GM23248 (cell line): ENCODE measurements around the gene RBFOX2. TPM values are rescaled to one million over a fixed set of nuclear protein-coding genes. Genes with fewer than 3 reads are reported as not detected.
"Not testable (repeated sequence)": the region's sequence is repeated elsewhere in the genome, so short reads cannot be mapped to it uniquely, and the experiment has no call there.

Source experiments
- DNase-seq: peaks from one replicate; pipeline ENCODE4 v3.0.0-alpha.2; 2015
- H2AFZ ChIP-seq: fragments of 200-600 bp; sonication (generic); 2 replicates; pipeline ENCODE4 v1.6.1; 2016; ENCODE audit warnings: antibody characterized with exemption
- H3F3A ChIP-seq: fragments of 200-600 bp; sonication (generic); 2 replicates; pipeline ENCODE4 v1.6.1; 2016; ENCODE audit warnings: mild to moderate bottlenecking, antibody characterized with exemption, mixed run types; ENCODE audit not compliant: insufficient read depth
- H3K27ac ChIP-seq: fragments of 200-600 bp; sonication (generic); 2 replicates; pipeline ENCODE4 v1.5.1; 2016; ENCODE audit warnings: mild to moderate bottlenecking
- H3K27me3 ChIP-seq: fragments of 200-600 bp; sonication (generic); replicated peaks from 2 replicates; pipeline ENCODE4 v1.6.1; 2016; ENCODE audit warnings: mild to moderate bottlenecking; ENCODE audit not compliant: insufficient read depth
- H3K36me3 ChIP-seq: fragments of 200-600 bp; sonication (generic); 2 replicates; pipeline ENCODE4 v1.6.1; 2016; ENCODE audit warnings: low read depth, mild to moderate bottlenecking
- H3K4me1 ChIP-seq: fragments of 200-600 bp; sonication (generic); 2 replicates; pipeline ENCODE4 v1.6.1; 2016; ENCODE audit warnings: mild to moderate bottlenecking; ENCODE audit not compliant: insufficient read depth
- H3K4me2 ChIP-seq: fragments of 200-600 bp; sonication (generic); one replicate; pipeline ENCODE4 v1.6.1; 2016; ENCODE audit warnings: mild to moderate bottlenecking; ENCODE audit not compliant: unreplicated experiment
- H3K4me3 ChIP-seq: fragments of 200-600 bp; sonication (generic); 2 replicates; pipeline ENCODE4 v1.5.1; 2016; ENCODE audit warnings: mild to moderate bottlenecking
- H3K79me2 ChIP-seq: fragments of 200-600 bp; sonication (generic); 2 replicates; pipeline ENCODE4 v1.6.1; 2016; ENCODE audit warnings: mild to moderate bottlenecking; ENCODE audit not compliant: insufficient read depth
- H3K9ac ChIP-seq: fragments of 200-600 bp; sonication (generic); 2 replicates; pipeline ENCODE4 v1.6.1; 2016; ENCODE audit warnings: mild to moderate bottlenecking
- H3K9me2 ChIP-seq: fragments of 200-600 bp; sonication (generic); 2 replicates; pipeline ENCODE4 v1.6.1; 2016; ENCODE audit warnings: mixed run types, mild to moderate bottlenecking, moderate library complexity; ENCODE audit not compliant: insufficient read depth
- H3K9me3 ChIP-seq: fragments of 200-600 bp; sonication (generic); one replicate; pipeline ENCODE4 v1.6.1; 2017; ENCODE audit warnings: low read depth
- H4K20me1 ChIP-seq: fragments of 200-600 bp; sonication (generic); 2 replicates; pipeline ENCODE4 v1.6.0; 2016; ENCODE audit not compliant: insufficient read depth
- EZH2 ChIP-seq: fragments of 200-600 bp; sonication (generic); IDR thresholded peaks from 2 replicates; pipeline ENCODE4 v1.6.1; 2018; ENCODE audit warnings: antibody characterized with exemption, mild to moderate bottlenecking; ENCODE audit not compliant: insufficient read depth, poor library complexity, severe bottlenecking
- EZH2phosphoT487 ChIP-seq: fragments of 200-600 bp; sonication (generic); IDR thresholded peaks from 2 replicates; pipeline ENCODE4 v1.6.1; 2018; ENCODE audit warnings: antibody characterized with exemption, moderate library complexity, mild to moderate bottlenecking, low read depth; ENCODE audit not compliant: insufficient read depth
- WGBS, 2 experiments: methylation state at CpG; one replicate each; pipeline ENCODE4 v1.1.6; 2015 to 2017; ENCODE audit warnings: low lambda C conversion rate in 2 of 2, low coverage in 1 of 2; ENCODE audit errors: missing lambda C conversion rate in 2 of 2; 5-methylcytosine and 5-hydroxymethylcytosine counted together
- in situ Hi-C: fragments of 300-500 bp; cut with MboI; formaldehyde crosslinking; loops from 2 replicates; pipeline ENCODE4 v1.15.0; 2020
- polyA plus RNA-seq: library from polyadenylated mRNA; unstranded; fragments of >200 nt; fragmentation: Nextera tagmentation; extraction: Ambion mirVana; gene quantifications from 2 replicates; pipeline ENCODE4 v1.2.1, GENCODE V29; 2016
- total RNA-seq: library from RNA; depleted of rRNA; stranded (reverse); fragments of >200 nt; shearing (Covaris generic); gene quantifications from 2 replicates; pipeline ENCODE4 v1.2.3, GENCODE V29; 2014

The RBFOX2 gene
- total and polyA plus RNA-seq, 2 experiments from 2014 or later = 127 to 136 TPM

DNA sequence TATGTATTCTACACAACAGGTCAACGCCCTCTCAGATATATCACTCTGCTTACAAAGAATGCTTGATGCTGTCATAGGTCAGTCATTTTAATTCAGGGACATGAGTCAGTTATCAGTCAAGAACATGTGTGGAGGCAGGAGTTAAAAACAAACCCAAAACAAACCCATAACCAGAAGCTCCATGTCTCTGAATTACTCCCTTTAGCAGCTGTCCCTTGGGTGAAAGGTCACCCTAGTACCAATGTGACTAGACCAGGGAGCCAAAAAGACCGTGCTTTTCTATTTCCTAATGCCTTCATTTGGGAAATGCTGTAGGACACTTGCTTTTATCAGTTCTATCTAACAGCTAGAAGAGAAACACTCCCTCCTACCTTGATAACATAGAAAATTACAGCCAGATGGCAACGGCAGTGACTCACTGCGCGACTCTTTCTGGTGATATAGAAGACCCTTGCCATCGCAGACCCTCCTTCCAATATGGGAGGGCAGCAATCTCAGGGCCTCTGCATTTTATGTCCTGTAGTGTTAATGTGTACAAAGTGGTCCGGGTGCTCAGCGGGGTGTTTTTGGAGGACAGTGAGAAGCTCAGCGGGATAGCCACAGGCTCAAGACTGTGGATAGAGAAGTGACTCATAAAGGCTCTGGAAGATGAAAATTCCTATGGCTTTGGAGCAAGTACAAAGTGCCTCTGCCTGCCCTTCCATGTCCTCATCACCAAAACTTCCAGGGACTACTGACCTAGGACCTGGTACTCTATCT, 286.1 kb downstream of the RBFOX2 start:
- peak overlapping the region; percentile 95 for H3K27ac ChIP-seq
- TF ChIP-seq EZH2 (no peak), EZH2phosphoT487 (0 out of 2 replicates have a peak, but pooled peaks have one; percentile 2)
- H3K4me1 ChIP-seq = peaks cover 46% of the 10 kb centered on the region
- peak overlapping the region; percentile 39 for H3K4me3 ChIP-seq
- peak; percentile 92 for DNase-seq
- H3K4me2 ChIP-seq = peak overlapping the region; percentile 79
- H3K9me2 ChIP-seq = no peaks in the 10 kb centered on the region
- peak overlapping the region; percentile 75 for H3K9ac ChIP-seq
- WGBS, 2 experiments = 23 to 32% methylated on average over 9 of the region's 9 CpGs
- peaks cover 69% of the 10 kb centered on the region for H3F3A ChIP-seq
- H3K9me3 ChIP-seq = no peaks in the 10 kb centered on the region
- no peak overlapping the region for H2AFZ ChIP-seq
- no peaks in the 10 kb centered on the region for H3K27me3 ChIP-seq
- in situ Hi-C loops = no loop called here
- no peaks in the 10 kb centered on the region for H4K20me1 ChIP-seq
- H3K79me2 ChIP-seq = peaks cover 19% of the 10 kb centered on the region
- H3K36me3 ChIP-seq = peaks cover 30% of the 10 kb centered on the region

DNA sequence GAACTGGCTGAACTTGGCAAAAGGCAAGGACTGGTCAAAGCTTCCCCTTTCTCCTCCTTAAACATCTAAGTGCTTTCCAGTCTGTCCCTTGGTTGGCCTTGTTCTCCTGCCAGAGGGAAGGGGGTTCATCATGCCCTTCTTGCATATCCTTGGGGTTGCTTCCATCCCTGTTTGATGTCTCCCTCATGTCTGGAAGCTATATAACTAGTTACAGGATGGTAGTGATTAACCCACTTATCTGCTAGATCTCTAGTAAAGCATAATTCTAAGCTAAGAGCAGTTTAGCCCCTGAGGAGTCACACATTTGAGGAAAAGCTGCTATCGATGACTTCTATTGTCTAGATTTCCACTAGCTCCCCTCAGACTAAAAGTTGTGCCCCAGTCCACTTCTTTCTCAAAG, 288.0 kb downstream of the RBFOX2 start:
- in situ Hi-C loops = no loop called here
- WGBS, 2 experiments = 50 to 67% methylated on average over 1 of the region's 1 CpG
- no peaks in the 10 kb centered on the region for H4K20me1 ChIP-seq

DNA sequence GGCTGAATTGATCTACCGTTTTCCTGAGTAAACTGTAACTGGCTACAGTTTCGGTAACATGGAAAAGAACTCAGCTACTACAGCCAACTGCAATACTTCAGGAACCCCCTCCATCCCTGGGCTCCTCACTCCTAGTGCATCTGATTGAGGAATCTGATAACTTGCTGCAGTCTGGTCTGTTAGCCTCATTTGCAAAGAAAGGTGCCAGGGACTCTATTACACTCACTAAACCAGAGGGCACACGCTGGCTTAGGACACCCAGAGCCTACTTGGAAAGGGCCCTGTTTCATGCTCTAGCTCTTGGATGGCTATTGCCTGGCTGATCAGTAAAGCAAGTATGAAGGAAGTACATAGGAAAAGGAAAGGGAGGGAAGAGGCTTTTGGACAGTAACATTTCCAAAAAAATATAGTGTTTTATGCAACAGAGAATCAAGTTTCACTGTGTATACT, 288.7 kb downstream of the RBFOX2 start:
- H3K27ac ChIP-seq = no peak overlapping the region

More for the DNA sequence above, 288.0 kb downstream of the RBFOX2 start:
- Histone ChIP-seq H3K9ac (no peak overlapping the region), H3K4me3 (no peak overlapping the region), H3K9me3 (no peaks in the 10 kb centered on the region), H3K9me2 (no peaks in the 10 kb centered on the region), H3K4me2 (no peak overlapping the region), H3K4me1 (peaks cover 36% of the 10 kb centered on the region), H3K36me3 (peaks cover 24% of the 10 kb centered on the region), H3F3A (peaks cover 57% of the 10 kb centered on the region), H3K27me3 (no peaks in the 10 kb centered on the region), H3K79me2 (peaks cover 6% of the 10 kb centered on the region; the same call in 1 of the 2 replicates), H3K27ac (peak overlapping the region; percentile 95; the same call in 1 of the 2 replicates), H2AFZ (no peak overlapping the region)
- DNase-seq = peak; percentile 15
- TF ChIP-seq EZH2 = no peak
- TF ChIP-seq EZH2phosphoT487 = no peak

DNA sequence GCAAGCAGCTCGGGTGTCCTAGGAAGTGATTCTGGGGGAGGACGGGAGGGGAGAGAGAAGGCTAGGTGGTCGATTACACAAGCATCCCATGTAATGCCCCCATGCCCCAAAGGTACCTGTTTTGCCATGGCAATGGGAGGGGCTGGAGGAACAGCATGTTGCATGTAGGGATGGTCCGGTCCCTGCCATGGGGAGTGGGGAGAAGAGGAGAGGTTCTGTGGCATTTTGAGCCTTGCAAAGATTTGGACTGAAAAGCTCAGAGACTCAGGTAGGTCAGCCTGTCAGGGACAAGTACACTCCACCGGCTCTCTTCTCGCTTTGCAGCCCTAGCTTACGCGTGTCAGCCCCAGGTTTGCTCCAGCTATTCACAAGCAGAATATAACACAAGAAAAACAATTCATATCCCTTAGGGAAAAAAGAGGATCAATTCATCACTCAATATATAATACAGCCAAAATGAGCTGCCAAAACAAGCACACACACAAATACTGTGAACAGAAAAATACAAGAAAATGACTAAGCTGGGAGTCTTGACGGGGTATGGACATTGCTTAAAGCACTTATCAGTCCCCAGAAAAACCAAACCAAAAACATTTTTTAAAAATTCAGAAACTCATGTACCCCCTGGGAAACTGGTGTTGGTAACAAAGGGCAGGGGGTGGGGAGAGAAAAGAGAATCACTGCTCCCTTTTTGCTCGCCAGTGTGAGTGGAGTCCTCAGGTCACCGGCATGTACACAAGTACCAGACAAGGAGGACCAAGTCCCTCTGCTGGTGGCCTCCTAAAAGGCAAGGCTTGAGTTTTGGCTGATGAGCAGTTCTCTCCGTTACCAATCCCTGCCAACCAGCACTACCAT, 289.3 kb downstream of the RBFOX2 start:
- Histone ChIP-seq H3F3A (peaks cover 43% of the 10 kb centered on the region), H3K4me3 (no peak overlapping the region), H3K9me3 (no peaks in the 10 kb centered on the region), H2AFZ (no peak overlapping the region), H3K4me1 (peaks cover 36% of the 10 kb centered on the region), H3K36me3 (peaks cover 17% of the 10 kb centered on the region), H3K27ac (no peak overlapping the region), H3K79me2 (no peaks in the 10 kb centered on the region; the same call in 1 of the 2 replicates), H3K4me2 (no peak overlapping the region), H3K9ac (no peak overlapping the region), H4K20me1 (no peaks in the 10 kb centered on the region), H3K9me2 (no peaks in the 10 kb centered on the region), H3K27me3 (no peaks in the 10 kb centered on the region)
- no peak for TF ChIP-seq EZH2
- TF ChIP-seq EZH2phosphoT487 = no peak
- 88 to 89% methylated on average over 12 of the region's 12 CpGs for WGBS, 2 experiments
- in situ Hi-C loops = no loop called here
- DNase-seq = peak; percentile 40

More for the DNA sequence above, 288.7 kb downstream of the RBFOX2 start:
- Histone ChIP-seq H3F3A (peaks cover 50% of the 10 kb centered on the region), H4K20me1 (no peaks in the 10 kb centered on the region), H3K9me3 (no peaks in the 10 kb centered on the region), H3K79me2 (peaks cover under 1% of the 10 kb centered on the region; the same call in 1 of the 2 replicates), H3K9ac (no peak overlapping the region), H3K4me2 (no peak overlapping the region), H3K4me1 (peaks cover 36% of the 10 kb centered on the region), H3K9me2 (no peaks in the 10 kb centered on the region), H3K4me3 (no peak overlapping the region), H2AFZ (no peak overlapping the region), H3K36me3 (peaks cover 17% of the 10 kb centered on the region), H3K27me3 (no peaks in the 10 kb centered on the region)
- no peak for DNase-seq
- TF ChIP-seq EZH2 (no peak), EZH2phosphoT487 (no peak)
- in situ Hi-C loops = no loop called here
- 48 to 57% methylated on average over 3 of the region's 3 CpGs for WGBS, 2 experiments

DNA sequence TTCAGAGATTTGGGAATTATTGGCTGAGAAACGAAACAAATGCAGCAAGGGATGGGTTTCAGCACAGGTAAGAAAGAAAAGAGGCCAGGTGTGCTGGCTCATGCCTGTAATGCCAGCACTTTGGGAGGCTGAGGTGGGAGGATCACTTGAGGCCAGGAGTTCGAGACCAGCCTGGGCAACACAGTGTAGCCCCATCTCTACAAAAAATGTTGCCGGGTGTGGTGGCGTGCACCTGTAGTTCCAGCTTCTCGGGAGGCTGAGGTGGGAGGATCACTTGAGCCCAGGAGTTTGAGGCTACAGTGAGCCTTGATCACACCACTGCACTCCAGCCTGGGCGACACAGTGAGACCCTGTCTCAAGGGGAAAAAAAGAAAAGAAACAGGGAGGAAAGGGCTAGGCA, 290.7 kb downstream of the RBFOX2 start:
- 85 to 91% methylated on average over 6 of the region's 6 CpGs for WGBS, 2 experiments
- H3K4me3 ChIP-seq, H3K27me3 ChIP-seq, DNase-seq, H3K9ac ChIP-seq, H3K9me2 ChIP-seq, H3K79me2 ChIP-seq, H3K4me2 ChIP-seq, H2AFZ ChIP-seq, H4K20me1 ChIP-seq, in situ Hi-C loops, H3K9me3 ChIP-seq, H3K27ac ChIP-seq: not testable (repeated sequence)
- Histone ChIP-seq H3K36me3 (peaks cover 17% of the 10 kb centered on the region), H3K4me1 (peaks cover 25% of the 10 kb centered on the region), H3F3A (peaks cover 29% of the 10 kb centered on the region)
